ENCODE data around the gene TRAF2. TPM values are rescaled to one million over a fixed set of nuclear protein-coding genes. Genes with fewer than 3 reads are reported as not detected.
A peak's percentile ranks its signal among the peaks of the same experiment; 100 is the strongest.

TRAF2 gene
- total and polyA plus RNA-seq, 2 of the 13 experiments (the other 11 are each of a cell fraction or from before 2014, with no cell fraction given) = 12.4 to 13.6 TPM

GRCh38 chr9:136847088-136847825 is 39.1 kb upstream of the TRAF2 start (continued):
- TF ChIP-seq BRCA1 (CRISPR knock-in tag; IDR thresholded peaks at IDR 0.05) (no peak), RXRB (CRISPR knock-in tag; IDR thresholded peaks at IDR 0.05; ENCODE audit: borderline replicate concordance) (no peak), MTF1 (CRISPR knock-in tag; IDR thresholded peaks at IDR 0.05) (no peak), PRPF4 (IDR thresholded peaks at IDR 0.05; ENCODE audit: low read depth, low read length, poor library complexity, severe bottlenecking) (no peak), SOX6 (IDR thresholded peaks at IDR 0.05) (no peak), SOX6 (CRISPR knock-in tag; IDR thresholded peaks at IDR 0.05) (no peak), MIER3 (CRISPR knock-in tag; IDR thresholded peaks at IDR 0.05; ENCODE audit: borderline replicate concordance) (no peak), NCOA2 (CRISPR knock-in tag; IDR thresholded peaks at IDR 0.05) (no peak), FUBP1 (CRISPR knock-in tag; IDR thresholded peaks at IDR 0.05; ENCODE audit: borderline replicate concordance) (no peak), PCBP1 (IDR thresholded peaks at IDR 0.05; ENCODE audit: borderline replicate concordance, low read depth, low read length) (peak; percentile 75; the same call in 1 of the 2 replicates), IRX3 (CRISPR knock-in tag; IDR thresholded peaks at IDR 0.05; ENCODE audit: borderline replicate concordance, low read depth) (no peak), ZUFSP (CRISPR knock-in tag; IDR thresholded peaks at IDR 0.05; ENCODE audit: borderline replicate concordance) (no peak), ZFY (CRISPR knock-in tag; IDR thresholded peaks at IDR 0.05) (no peak), SALL1 (CRISPR knock-in tag; IDR thresholded peaks at IDR 0.05) (no peak), HOXA9 (CRISPR knock-in tag; IDR thresholded peaks at IDR 0.05; ENCODE audit: borderline replicate concordance) (no peak), ZBED4 (CRISPR knock-in tag; IDR thresholded peaks at IDR 0.05; ENCODE audit: borderline replicate concordance) (no peak; the same call in 1 of the 2 replicates), NFATC3 (CRISPR knock-in tag; IDR thresholded peaks at IDR 0.05) (no peak), KLF13 (CRISPR knock-in tag; IDR thresholded peaks at IDR 0.05) (no peak), RXRA (CRISPR knock-in tag; IDR thresholded peaks at IDR 0.05) (no peak), FOXK2 (IDR thresholded peaks at IDR 0.05) (no peak), ZNF772 (CRISPR knock-in tag; IDR thresholded peaks at IDR 0.05) (no peak), ZNF644 (CRISPR knock-in tag; IDR thresholded peaks at IDR 0.05; ENCODE audit: low read depth) (no peak), IKZF5 (CRISPR knock-in tag; IDR thresholded peaks at IDR 0.05) (no peak)
